ENCODE data around the gene ZNF664.

Gene ZNF664

GRCh38 chr12:123935956-123936355 lies 37.1 kb upstream of the ZNF664 start:
- H3K27ac Mint-ChIP-seq, result no peak overlapping the region
- H3K4me1 Mint-ChIP-seq, result no peaks in the 10 kb centered on the region
- H3K36me3 Mint-ChIP-seq (ENCODE audit: low read depth), result peaks cover 59% of the 10 kb centered on the region
- peaks cover 3% of the 10 kb centered on the region for H3K27me3 Mint-ChIP-seq (ENCODE audit: low read depth)
- TF ChIP-seq, protein P1, sequence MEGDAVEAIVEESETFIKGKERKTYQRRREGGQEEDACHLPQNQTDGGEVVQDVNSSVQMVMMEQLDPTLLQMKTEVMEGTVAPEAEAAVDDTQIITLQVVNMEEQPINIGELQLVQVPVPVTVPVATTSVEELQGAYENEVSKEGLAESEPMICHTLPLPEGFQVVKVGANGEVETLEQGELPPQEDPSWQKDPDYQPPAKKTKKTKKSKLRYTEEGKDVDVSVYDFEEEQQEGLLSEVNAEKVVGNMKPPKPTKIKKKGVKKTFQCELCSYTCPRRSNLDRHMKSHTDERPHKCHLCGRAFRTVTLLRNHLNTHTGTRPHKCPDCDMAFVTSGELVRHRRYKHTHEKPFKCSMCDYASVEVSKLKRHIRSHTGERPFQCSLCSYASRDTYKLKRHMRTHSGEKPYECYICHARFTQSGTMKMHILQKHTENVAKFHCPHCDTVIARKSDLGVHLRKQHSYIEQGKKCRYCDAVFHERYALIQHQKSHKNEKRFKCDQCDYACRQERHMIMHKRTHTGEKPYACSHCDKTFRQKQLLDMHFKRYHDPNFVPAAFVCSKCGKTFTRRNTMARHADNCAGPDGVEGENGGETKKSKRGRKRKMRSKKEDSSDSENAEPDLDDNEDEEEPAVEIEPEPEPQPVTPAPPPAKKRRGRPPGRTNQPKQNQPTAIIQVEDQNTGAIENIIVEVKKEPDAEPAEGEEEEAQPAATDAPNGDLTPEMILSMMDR (IDR thresholded peaks at IDR 0.05; ENCODE audit: unreplicated experiment in 3 of 3), result no peak
- peaks cover 3% of the 10 kb centered on the region for H3K9me3 Mint-ChIP-seq
- no peak overlapping the region for H3K4me3 Mint-ChIP-seq

- H3K27ac Mint-ChIP-seq, result no peak overlapping the region
- peaks cover 62% of the 10 kb centered on the region for H3K36me3 Mint-ChIP-seq (ENCODE audit: low read depth)
- no peak overlapping the region for H3K4me3 Mint-ChIP-seq
- no peaks in the 10 kb centered on the region for H3K4me1 Mint-ChIP-seq
- H3K9me3 Mint-ChIP-seq, result peaks cover 3% of the 10 kb centered on the region
- H3K27me3 Mint-ChIP-seq (ENCODE audit: low read depth), result peaks cover 3% of the 10 kb centered on the region
- TF ChIP-seq, protein P1 (IDR thresholded peaks at IDR 0.05; ENCODE audit: unreplicated experiment in 3 of 3), result no peak
These were observed 36.5 kb upstream of the ZNF664 start for GRCh38 chr12:123936471-123936870.

DNA sequence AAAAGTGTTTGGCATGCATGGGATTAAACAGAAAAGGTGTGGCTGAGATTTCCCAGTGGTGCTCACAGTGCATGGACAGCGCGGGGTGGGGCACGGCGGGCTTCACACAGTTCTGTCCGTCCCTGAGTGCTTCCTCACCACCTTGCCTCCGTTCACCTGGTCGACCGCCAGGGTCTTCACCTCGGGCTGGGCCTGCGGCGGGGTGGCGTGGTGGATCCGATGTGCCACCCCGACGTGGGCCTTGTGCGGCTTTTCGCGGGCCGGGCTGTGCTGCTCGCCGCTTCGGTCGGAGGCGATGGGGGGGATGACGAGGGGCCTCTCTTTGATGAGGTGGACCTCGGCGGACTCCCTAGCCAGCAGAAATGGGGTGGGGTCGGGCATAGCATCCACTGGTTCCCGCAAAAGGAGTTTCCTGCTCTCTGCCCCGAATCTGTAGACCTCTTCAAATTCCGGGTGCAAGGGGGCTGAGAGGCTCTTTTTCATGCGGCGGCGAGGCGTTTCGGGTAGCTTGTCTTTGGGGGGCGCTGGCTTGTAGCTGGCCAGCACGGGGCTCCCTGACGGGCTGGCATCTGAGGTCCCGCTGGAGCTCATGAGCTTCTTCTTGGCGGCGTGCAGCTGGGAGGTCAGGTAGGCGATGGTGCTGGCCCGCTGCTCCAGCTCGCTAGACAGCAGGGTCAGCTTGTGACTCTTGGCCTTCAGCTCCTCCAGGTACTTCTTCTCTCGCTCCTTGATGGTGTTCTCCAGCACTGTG lies 35.9 kb upstream of the ZNF664 start:
- no peak overlapping the region for H3K4me3 Mint-ChIP-seq
- H3K9me3 Mint-ChIP-seq, result no peaks in the 10 kb centered on the region
- no peak overlapping the region for H3K27ac Mint-ChIP-seq
- H3K4me1 Mint-ChIP-seq, result no peaks in the 10 kb centered on the region
- peaks cover 3% of the 10 kb centered on the region for H3K27me3 Mint-ChIP-seq (ENCODE audit: low read depth)
- TF ChIP-seq, protein P1 (IDR thresholded peaks at IDR 0.05; ENCODE audit: unreplicated experiment in 3 of 3), result no peak
- H3K36me3 Mint-ChIP-seq (ENCODE audit: low read depth), result peaks cover 62% of the 10 kb centered on the region

DNA sequence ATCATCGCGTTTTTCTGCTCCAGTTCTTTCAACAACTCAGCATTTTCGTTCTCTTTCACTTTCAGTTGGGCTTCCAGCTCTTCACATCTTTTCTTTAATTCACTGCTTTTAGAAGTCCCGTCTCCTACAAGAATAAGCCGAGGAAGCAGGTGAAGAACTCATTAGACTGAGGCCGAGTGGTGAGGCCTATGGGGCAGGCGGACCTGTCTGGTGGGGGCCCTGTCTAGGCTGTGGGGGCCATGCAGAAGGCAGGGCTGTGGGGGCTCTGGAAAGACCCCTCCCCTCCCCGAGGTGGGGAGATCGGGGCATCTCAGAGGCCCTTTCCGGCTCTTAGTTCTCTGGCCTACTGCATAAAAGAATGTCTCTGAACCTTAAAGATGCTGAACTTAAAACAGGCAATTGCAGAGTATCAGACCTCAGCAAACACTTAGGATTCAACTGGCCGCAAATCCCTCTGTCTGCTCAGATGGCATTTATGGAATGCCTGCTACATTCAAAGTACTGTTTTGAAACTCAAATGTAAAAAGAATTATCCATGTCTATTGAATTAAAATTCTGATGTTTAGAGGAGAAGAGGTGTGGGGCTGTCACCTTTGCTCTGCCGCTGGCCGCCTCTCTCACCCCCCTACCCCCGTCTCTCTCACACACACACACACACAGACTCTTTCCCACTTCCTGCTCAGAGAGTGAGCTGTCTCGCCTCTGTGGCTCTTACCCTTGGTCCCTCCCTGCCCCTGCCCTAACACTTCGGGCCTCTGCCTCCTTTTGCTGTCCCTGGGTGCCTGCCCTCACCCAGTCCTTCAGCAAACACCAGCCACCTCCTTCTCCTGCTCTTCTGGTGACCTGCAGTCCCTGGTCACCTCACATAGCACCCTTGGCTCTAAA lies 35.1 kb upstream of the ZNF664 start:
- peaks cover 3% of the 10 kb centered on the region for H3K27me3 Mint-ChIP-seq (ENCODE audit: low read depth)
- peak overlapping the region in 1 of 3 experiments; percentile 10 for H3K27ac Mint-ChIP-seq
- TF ChIP-seq, protein P1 (IDR thresholded peaks at IDR 0.05; ENCODE audit: unreplicated experiment in 3 of 3), result no peak
- H3K36me3 Mint-ChIP-seq (ENCODE audit: low read depth), result peaks cover 63% of the 10 kb centered on the region
- H3K4me1 Mint-ChIP-seq, result peaks cover 8% of the 10 kb centered on the region
- no peak overlapping the region for H3K4me3 Mint-ChIP-seq
- no peaks in the 10 kb centered on the region for H3K9me3 Mint-ChIP-seq

GRCh38 chr12:123938679-123939480 lies 34.1 kb upstream of the ZNF664 start:
- peaks cover 3% of the 10 kb centered on the region for H3K27me3 Mint-ChIP-seq (ENCODE audit: low read depth)
- H3K27ac Mint-ChIP-seq, result peak overlapping the region in 1 of 3 experiments; percentile 10
- peaks cover 9% of the 10 kb centered on the region for H3K4me1 Mint-ChIP-seq
- TF ChIP-seq, protein P1 (IDR thresholded peaks at IDR 0.05; ENCODE audit: unreplicated experiment in 3 of 3), result peak in 2 of 3 experiments; percentile 14 to 31
- H3K4me3 Mint-ChIP-seq, result no peak overlapping the region
- H3K36me3 Mint-ChIP-seq (ENCODE audit: low read depth), result peaks cover 58% of the 10 kb centered on the region
- no peaks in the 10 kb centered on the region for H3K9me3 Mint-ChIP-seq

Measured in nephron (organoid).